Sigmoid colon (tissue), 4 donors: ENCODE data around the gene SMG9.

Experiments
- CTCF ChIP-seq, 4 experiments: fragments of 450-650 bp in 3 of 4; fragments of 200-600 bp in 1 of 4; IDR thresholded peaks; one replicate each; pipeline ENCODE4 v1.5.1; 2016 to 2019; ENCODE audit warnings: antibody characterized with exemption in 4 of 4, mild to moderate bottlenecking in 3 of 4, moderate library complexity in 2 of 4
- POLR2A ChIP-seq, 2 donors: fragments of 450-650 bp; IDR thresholded peaks; one replicate each; pipeline ENCODE4 v1.6.1; 2016; ENCODE audit warnings: antibody characterized with exemption in 2 of 2, mild to moderate bottlenecking in 2 of 2, moderate library complexity in 2 of 2
- POLR2AphosphoS5 ChIP-seq, 4 donors: sonication (generic); formaldehyde crosslinking; IDR thresholded peaks; one replicate each; pipeline ENCODE4 v1.6.1; 2017; ENCODE audit warnings: antibody characterized with exemption in 4 of 4

- no peak for TF ChIP-seq CTCF (IDR thresholded peaks at IDR 0.05)
- TF ChIP-seq POLR2A (IDR thresholded peaks at IDR 0.05) = no peak
- TF ChIP-seq POLR2AphosphoS5 (IDR thresholded peaks at IDR 0.05) = peak in 1 of 4 donors; percentile 34
Measured at GRCh38 chr19:43786665-43787064, 31.9 kb upstream of the SMG9 start.
